Astrocyte (in vitro differentiated cells and primary cell): ENCODE data around the gene SNCAIP.

ENCODE experiments used
- CTCF ChIP-seq: IDR thresholded peaks from 2 replicates; pipeline ENCODE4 v1.5.1; 2011; ENCODE audit warnings: low read depth, mild to moderate bottlenecking, inconsistent platforms, low read length, moderate library complexity; ENCODE audit not compliant: insufficient read depth
- EZH2 ChIP-seq: IDR thresholded peaks from 2 replicates; pipeline ENCODE4 v1.6.1; 2012; ENCODE audit warnings: mild to moderate bottlenecking, low read length, inconsistent platforms; ENCODE audit not compliant: insufficient read depth

- TF ChIP-seq EZH2 (no peak), CTCF (no peak)
These were observed 78.7 kb downstream of the SNCAIP start for GRCh38 chr5:122390694-122391093.
